GM20000 (cell line): ENCODE data around the gene KCND2.
"Not testable (repeated sequence)": the region's sequence is repeated elsewhere in the genome, so short reads cannot be mapped to it uniquely, and the experiment has no call there.

Experiments
- DNase-seq: peaks from one replicate; pipeline ENCODE4 v3.0.0; 2012; ENCODE audit warnings: low spot score
- CTCF ChIP-seq: IDR thresholded peaks from 2 replicates; pipeline ENCODE4 v1.5.1; 2012; ENCODE audit warnings: mild to moderate bottlenecking, control low read depth; ENCODE audit errors: extremely low read depth, missing control alignments

Gene KCND2

GRCh38 chr7:120680985-120681384, 408.0 kb downstream of the KCND2 start:
- TF ChIP-seq CTCF, result no peak
- DNase-seq, result no peak

- no peak for TF ChIP-seq CTCF
Observed at GRCh38 chr7:120684463-120684862, 411.5 kb downstream of the KCND2 start.

GRCh38 chr7:120691915-120692314, 418.9 kb downstream of the KCND2 start:
- DNase-seq, result no peak
- TF ChIP-seq CTCF, result no peak

More at GRCh38 chr7:120684463-120684862, 411.5 kb downstream of the KCND2 start:
- DNase-seq, result no peak

- TF ChIP-seq CTCF, result no peak
- DNase-seq, result no peak
Observed at GRCh38 chr7:120695848-120696247, 422.9 kb downstream of the KCND2 start.

GRCh38 chr7:120700796-120701195, 427.8 kb downstream of the KCND2 start:
- no peak for DNase-seq
- no peak for TF ChIP-seq CTCF

- not testable (repeated sequence) for DNase-seq
Observed at GRCh38 chr7:120702408-120702807, 429.4 kb downstream of the KCND2 start.

- TF ChIP-seq CTCF, result no peak
Observed at GRCh38 chr7:120703585-120704240, 430.7 kb downstream of the KCND2 start.

More at GRCh38 chr7:120703585-120704240, 430.7 kb downstream of the KCND2 start:
- DNase-seq, result no peak
